PC-9 (cell line): ENCODE measurements around the gene HOOK2. TPM values are rescaled to one million over a fixed set of nuclear protein-coding genes. Genes with fewer than 3 reads are reported as not detected.

Experiments used
- BruUV-seq: library from RNA; stranded (reverse); fragments of 400-500 nt; replicated peaks from 2 replicates; lab custom pipeline; 2021; lab: Mats Ljungman, UMichigan
- CTCF ChIA-PET: fragments of 300-600 bp; sonication (Branson Sonifier 250); formaldehyde crosslinking; loops from one replicate; lab custom pipeline; 2022; ENCODE audit warnings: antibody characterized with exemption; lab: Charles Lee
- POLR2A ChIA-PET: fragments of 300-600 bp; sonication (Branson Sonifier 250); formaldehyde crosslinking; loops from one replicate; lab custom pipeline; 2022; ENCODE audit warnings: antibody characterized with exemption; ENCODE audit not compliant: unreplicated experiment; lab: Charles Lee
- DNase-seq, 2 experiments: peaks; one replicate each; pipeline versions ENCODE4 v3.0.0 to v3.0.0-alpha.2; 2015 to 2022; ENCODE audit warnings: mixed read lengths in 1 of 2
- H2AFZ ChIP-seq: fragments of 200-600 bp; sonication (generic); 2 replicates; pipeline ENCODE4 v1.8.1; 2017; ENCODE audit warnings: antibody characterized with exemption
- H3F3A ChIP-seq: fragments of 200-600 bp; sonication (generic); 2 replicates; pipeline ENCODE4 v1.8.1; 2017; ENCODE audit warnings: antibody characterized with exemption, mild to moderate bottlenecking, low read depth; ENCODE audit not compliant: insufficient read depth
- H3K27ac ChIP-seq: fragments of 200-600 bp; sonication (generic); 2 replicates; pipeline ENCODE4 v1.6.1; 2016; ENCODE audit warnings: mixed run types
- H3K27me3 ChIP-seq: fragments of 200-600 bp; sonication (generic); 2 replicates; pipeline ENCODE4 v1.6.1; 2016; ENCODE audit warnings: low read depth, mixed run types; ENCODE audit not compliant: insufficient read depth
- H3K36me3 ChIP-seq: fragments of 200-600 bp; sonication (generic); 2 replicates; pipeline ENCODE4 v1.6.1; 2016; ENCODE audit warnings: low read depth, mixed run types
- H3K4me1 ChIP-seq: fragments of 200-600 bp; sonication (generic); replicated peaks from 2 replicates; pipeline ENCODE4 v1.6.1; 2016; ENCODE audit warnings: mixed run types; ENCODE audit not compliant: insufficient read depth
- H3K4me2 ChIP-seq: fragments of 200-600 bp; sonication (generic); 2 replicates; pipeline ENCODE4 v1.6.1; 2017; ENCODE audit warnings: mixed run types
- H3K4me3 ChIP-seq: fragments of 200-600 bp; sonication (generic); 2 replicates; pipeline ENCODE4 v1.6.1; 2016; ENCODE audit warnings: mixed run types
- H3K79me2 ChIP-seq: fragments of 200-600 bp; sonication (generic); 2 replicates; pipeline ENCODE4 v1.6.1; 2017; ENCODE audit warnings: low read depth, mixed run types
- H3K9me2 ChIP-seq: fragments of 200-600 bp; sonication (generic); 2 replicates; pipeline ENCODE4 v1.8.1; 2017; ENCODE audit warnings: mild to moderate bottlenecking; ENCODE audit not compliant: insufficient read depth
- H3K9me3 ChIP-seq: fragments of 200-600 bp; sonication (generic); 2 replicates; pipeline ENCODE4 v1.8.1; 2016; ENCODE audit warnings: low read depth; ENCODE audit not compliant: insufficient read depth
- H4K20me1 ChIP-seq: fragments of 200-600 bp; sonication (generic); 2 replicates; pipeline ENCODE4 v1.8.1; 2017; ENCODE audit not compliant: insufficient read depth
- EZH2 ChIP-seq: fragments of 200-600 bp; sonication (generic); IDR thresholded peaks from 2 replicates; pipeline ENCODE4 v1.8.0; 2017; ENCODE audit warnings: antibody characterized with exemption, low read depth
- intact Hi-C: fragments of 100-400 bp; cut with micrococcal nuclease; formaldehyde crosslinking; loops from one replicate; pipeline ENCODE4 v1.10.0; 2022; ENCODE audit not compliant: unreplicated experiment
- total RNA-seq: library from RNA; stranded (reverse); gene quantifications from 2 replicates; pipeline ENCODE4 v1.2.3, GENCODE V29; 2021
- TF ChIP-seq, protein P1 (sequence below): fragments of 200-600 bp; sonication (generic); conservative IDR thresholded peaks from 2 replicates; pipeline ENCODE4 v1.6.1; 2017; ENCODE audit warnings: mixed run types, antibody characterized with exemption, mild to moderate bottlenecking, moderate library complexity

Gene HOOK2
- total RNA-seq, 1 experiment from 2014 or later, result 109 TPM

DNA sequence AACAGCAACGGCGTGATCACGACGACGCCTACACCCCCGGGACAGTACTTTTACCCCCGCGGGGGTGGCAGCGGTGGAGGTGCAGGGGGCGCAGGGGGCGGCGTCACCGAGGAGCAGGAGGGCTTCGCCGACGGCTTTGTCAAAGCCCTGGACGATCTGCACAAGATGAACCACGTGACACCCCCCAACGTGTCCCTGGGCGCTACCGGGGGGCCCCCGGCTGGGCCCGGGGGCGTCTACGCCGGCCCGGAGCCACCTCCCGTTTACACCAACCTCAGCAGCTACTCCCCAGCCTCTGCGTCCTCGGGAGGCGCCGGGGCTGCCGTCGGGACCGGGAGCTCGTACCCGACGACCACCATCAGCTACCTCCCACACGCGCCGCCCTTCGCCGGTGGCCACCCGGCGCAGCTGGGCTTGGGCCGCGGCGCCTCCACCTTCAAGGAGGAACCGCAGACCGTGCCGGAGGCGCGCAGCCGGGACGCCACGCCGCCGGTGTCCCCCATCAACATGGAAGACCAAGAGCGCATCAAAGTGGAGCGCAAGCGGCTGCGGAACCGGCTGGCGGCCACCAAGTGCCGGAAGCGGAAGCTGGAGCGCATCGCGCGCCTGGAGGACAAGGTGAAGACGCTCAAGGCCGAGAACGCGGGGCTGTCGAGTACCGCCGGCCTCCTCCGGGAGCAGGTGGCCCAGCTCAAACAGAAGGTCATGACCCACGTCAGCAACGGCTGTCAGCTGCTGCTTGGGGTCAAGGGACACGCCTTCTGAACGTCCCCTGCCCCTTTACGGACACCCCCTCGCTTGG, 16.9 kb upstream of the HOOK2 start:
- Histone ChIP-seq H3F3A (peaks cover 76% of the 10 kb centered on the region), H3K27me3 (no peaks in the 10 kb centered on the region), H3K79me2 (peaks cover 46% of the 10 kb centered on the region), H3K4me2 (peak overlapping the region; percentile 91), H3K4me1 (peaks cover 53% of the 10 kb centered on the region), H2AFZ (no peak overlapping the region), H3K27ac (peak overlapping the region; percentile 78), H4K20me1 (peaks cover 18% of the 10 kb centered on the region), H3K9me2 (no peaks in the 10 kb centered on the region), H3K4me3 (peak overlapping the region; percentile 73), H3K9me3 (no peaks in the 10 kb centered on the region), H3K36me3 (no peaks in the 10 kb centered on the region; the same call in 1 of the 2 replicates)
- TF ChIP-seq EZH2, result no peak
- TF ChIP-seq, protein P1, sequence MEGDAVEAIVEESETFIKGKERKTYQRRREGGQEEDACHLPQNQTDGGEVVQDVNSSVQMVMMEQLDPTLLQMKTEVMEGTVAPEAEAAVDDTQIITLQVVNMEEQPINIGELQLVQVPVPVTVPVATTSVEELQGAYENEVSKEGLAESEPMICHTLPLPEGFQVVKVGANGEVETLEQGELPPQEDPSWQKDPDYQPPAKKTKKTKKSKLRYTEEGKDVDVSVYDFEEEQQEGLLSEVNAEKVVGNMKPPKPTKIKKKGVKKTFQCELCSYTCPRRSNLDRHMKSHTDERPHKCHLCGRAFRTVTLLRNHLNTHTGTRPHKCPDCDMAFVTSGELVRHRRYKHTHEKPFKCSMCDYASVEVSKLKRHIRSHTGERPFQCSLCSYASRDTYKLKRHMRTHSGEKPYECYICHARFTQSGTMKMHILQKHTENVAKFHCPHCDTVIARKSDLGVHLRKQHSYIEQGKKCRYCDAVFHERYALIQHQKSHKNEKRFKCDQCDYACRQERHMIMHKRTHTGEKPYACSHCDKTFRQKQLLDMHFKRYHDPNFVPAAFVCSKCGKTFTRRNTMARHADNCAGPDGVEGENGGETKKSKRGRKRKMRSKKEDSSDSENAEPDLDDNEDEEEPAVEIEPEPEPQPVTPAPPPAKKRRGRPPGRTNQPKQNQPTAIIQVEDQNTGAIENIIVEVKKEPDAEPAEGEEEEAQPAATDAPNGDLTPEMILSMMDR, result no peak
- intact Hi-C loops, result no loop called here
- TSS peak; percentile 66 for BruUV-seq
- peak; percentile 49 to 52 for DNase-seq
- ChIA-PET CTCF (interaction anchor here (0.6 to 2.2 kb wide), 4 partner anchors 9 to 112 kb away, joined by 3 to 11 read pairs (median 8); no protein-coding TSS in a partner anchor), POLR2A (interaction anchor here (0.7 to 3.8 kb wide), 6 partner anchors 9 to 181 kb away, joined by 4 to 59 read pairs (median 6); no protein-coding TSS in a partner anchor)

DNA sequence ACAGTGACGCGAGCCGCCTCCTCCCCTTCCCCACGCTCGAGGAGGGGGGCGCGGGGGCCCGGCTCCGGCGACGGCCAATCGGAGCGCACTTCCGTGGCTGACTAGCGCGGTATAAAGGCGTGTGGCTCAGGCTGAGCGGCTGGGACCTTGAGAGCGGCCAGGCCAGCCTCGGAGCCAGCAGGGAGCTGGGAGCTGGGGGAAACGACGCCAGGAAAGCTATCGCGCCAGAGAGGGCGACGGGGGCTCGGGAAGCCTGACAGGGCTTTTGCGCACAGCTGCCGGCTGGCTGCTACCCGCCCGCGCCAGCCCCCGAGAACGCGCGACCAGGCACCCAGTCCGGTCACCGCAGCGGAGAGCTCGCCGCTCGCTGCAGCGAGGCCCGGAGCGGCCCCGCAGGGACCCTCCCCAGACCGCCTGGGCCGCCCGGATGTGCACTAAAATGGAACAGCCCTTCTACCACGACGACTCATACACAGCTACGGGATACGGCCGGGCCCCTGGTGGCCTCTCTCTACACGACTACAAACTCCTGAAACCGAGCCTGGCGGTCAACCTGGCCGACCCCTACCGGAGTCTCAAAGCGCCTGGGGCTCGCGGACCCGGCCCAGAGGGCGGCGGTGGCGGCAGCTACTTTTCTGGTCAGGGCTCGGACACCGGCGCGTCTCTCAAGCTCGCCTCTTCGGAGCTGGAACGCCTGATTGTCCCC, 16.1 kb upstream of the HOOK2 start, which contains the start of gene JUNB:
Gene JUNB (plus strand): TSS at position 142 of the 706 bp plus-strand sequence. CDS start 286 bp downstream, at position 428.
- no TSS peak for BruUV-seq
- Histone ChIP-seq H3F3A (peaks cover 77% of the 10 kb centered on the region), H3K27me3 (no peaks in the 10 kb centered on the region), H3K9me2 (no peaks in the 10 kb centered on the region), H3K4me1 (peaks cover 60% of the 10 kb centered on the region), H3K27ac (peak within 1 kb of the TSS; percentile 86), H3K9me3 (no peaks in the 10 kb centered on the region), H3K4me3 (peak within 1 kb of the TSS; percentile 73), H2AFZ (no peak within 1 kb of the TSS), H3K4me2 (peak within 1 kb of the TSS; percentile 91), H3K36me3 (no peaks in the 10 kb centered on the region; the same call in 1 of the 2 replicates), H4K20me1 (peaks cover 18% of the 10 kb centered on the region), H3K79me2 (peaks cover 52% of the 10 kb centered on the region)
- CTCF ChIA-PET, result interaction anchor here (0.6 to 2.2 kb wide), 3 partner anchors 9 to 104 kb away, joined by 3 to 11 read pairs (median 10); no protein-coding TSS in a partner anchor
- POLR2A ChIA-PET, result interaction anchor here (0.6 to 3.8 kb wide), 7 partner anchors 9 to 1356 kb away, joined by 3 to 59 read pairs (median 6); partner anchors contain the start of genes PRKCSH and TRIR
- peak; percentile 89 to 97 for DNase-seq
- TF ChIP-seq, protein P1, result no peak; the same call in 1 of the 2 replicates
- TF ChIP-seq EZH2, result no peak
- intact Hi-C loops, result no loop called here
